Peyer's patch (tissue), 4 donors: ENCODE measurements around the gene SLC7A11. TPM values are rescaled to one million over a fixed set of nuclear protein-coding genes. Genes with fewer than 3 reads are reported as not detected.
"Not testable (repeated sequence)": the region's sequence is repeated elsewhere in the genome, so short reads cannot be mapped to it uniquely, and the experiment has no call there.

Experiments used
- DNase-seq, 3 donors: peaks; one replicate each; pipeline ENCODE4 v3.0.0-alpha.2; 2017 to 2019
- H3K27ac ChIP-seq, 4 donors: fragments of 200-600 bp; sonication (generic); one replicate each; pipeline ENCODE4 v1.5.1; 2016 to 2019
- H3K27me3 ChIP-seq, 2 donors: fragments of 200-600 bp; sonication (generic); one replicate each; pipeline ENCODE4 v1.5.1; 2019
- H3K36me3 ChIP-seq, 3 donors: fragments of 200-600 bp; sonication (generic); one replicate each; pipeline ENCODE4 v1.5.1; 2016 to 2019
- H3K4me1 ChIP-seq, 4 donors: fragments of 200-600 bp; sonication (generic); one replicate each; pipeline ENCODE4 v1.5.1; 2016 to 2019
- H3K4me3 ChIP-seq, 4 donors: fragments of 200-600 bp; sonication (generic); 1 replicate in 3 of 4; 2 replicates in 1 of 4; pipeline ENCODE4 v1.5.1; 2016 to 2019; ENCODE audit warnings: mild to moderate bottlenecking in 1 of 4
- H3K9me3 ChIP-seq, 4 donors: fragments of 200-600 bp; sonication (generic); one replicate each; pipeline ENCODE4 v1.5.1; 2016 to 2019; ENCODE audit warnings: mild to moderate bottlenecking in 1 of 4
- CTCF ChIP-seq, 6 experiments: fragments of 450-650 bp in 4 of 6; fragments of 200-600 bp in 2 of 6; sonication (generic) in 1 of 6; IDR thresholded peaks; one replicate each; pipeline ENCODE4 v1.5.1; 2017 to 2019; ENCODE audit warnings: antibody characterized with exemption in 6 of 6, mild to moderate bottlenecking in 3 of 6, moderate library complexity in 1 of 6
- POLR2A ChIP-seq, 2 donors: fragments of 450-650 bp; IDR thresholded peaks; one replicate each; pipeline ENCODE4 v1.5.1; 2017; ENCODE audit warnings: antibody characterized with exemption in 2 of 2, mild to moderate bottlenecking in 2 of 2, moderate library complexity in 2 of 2
- total RNA-seq, 4 donors: library from RNA; depleted of rRNA; stranded (reverse); fragments of >200 nt; gene quantifications; one replicate each; pipeline ENCODE4 v1.1.0, GENCODE V29; 2016

The SLC7A11 gene
- total RNA-seq, 4 donors from 2014 or later, result under 0.01 to 0.88 (median 0.64) TPM

GRCh38 chr4:138223231-138223910, 18.8 kb downstream of the SLC7A11 start:
- Histone ChIP-seq H3K27me3 (no peaks in the 10 kb centered on the region), H3K9me3 (no peaks in the 10 kb centered on the region), H3K27ac (no peak overlapping the region), H3K36me3 (no peaks in the 10 kb centered on the region), H3K4me1 (no peaks in the 10 kb centered on the region), H3K4me3 (no peak overlapping the region)
- TF ChIP-seq CTCF (IDR thresholded peaks at IDR 0.05), result no peak
- no peak for DNase-seq

- no peaks in the 10 kb centered on the region for H3K4me1 ChIP-seq
- no peak overlapping the region for H3K4me3 ChIP-seq
- no peak for DNase-seq
- TF ChIP-seq CTCF (IDR thresholded peaks at IDR 0.05) (no peak), POLR2A (IDR thresholded peaks at IDR 0.05) (no peak)
- no peaks in the 10 kb centered on the region for H3K27me3 ChIP-seq
- no peaks in the 10 kb centered on the region for H3K9me3 ChIP-seq
- H3K27ac ChIP-seq, result no peak overlapping the region
- no peaks in the 10 kb centered on the region for H3K36me3 ChIP-seq
Measured at GRCh38 chr4:138222046-138222445, 20.1 kb downstream of the SLC7A11 start.

- no peak for DNase-seq
- no peaks in the 10 kb centered on the region for H3K36me3 ChIP-seq
- no peak overlapping the region for H3K27ac ChIP-seq
- H3K4me1 ChIP-seq, result no peaks in the 10 kb centered on the region
- no peak for TF ChIP-seq POLR2A (IDR thresholded peaks at IDR 0.05)
- H3K9me3 ChIP-seq, result no peaks in the 10 kb centered on the region
- no peaks in the 10 kb centered on the region for H3K27me3 ChIP-seq
- no peak overlapping the region for H3K4me3 ChIP-seq
Measured at GRCh38 chr4:138218976-138219375, 23.2 kb downstream of the SLC7A11 start.

GRCh38 chr4:138217567-138217966, 24.6 kb downstream of the SLC7A11 start:
- no peak overlapping the region for H3K4me3 ChIP-seq
- no peaks in the 10 kb centered on the region for H3K4me1 ChIP-seq
- H3K27ac ChIP-seq, result no peak overlapping the region
- no peak for DNase-seq
- TF ChIP-seq POLR2A (IDR thresholded peaks at IDR 0.05) (no peak), CTCF (IDR thresholded peaks at IDR 0.05) (no peak)
- no peaks in the 10 kb centered on the region for H3K27me3 ChIP-seq
- H3K9me3 ChIP-seq, result no peaks in the 10 kb centered on the region
- no peaks in the 10 kb centered on the region for H3K36me3 ChIP-seq

- Histone ChIP-seq H3K4me3 (no peak overlapping the region), H3K27ac (no peak overlapping the region), H3K4me1 (no peaks in the 10 kb centered on the region), H3K9me3 (no peaks in the 10 kb centered on the region), H3K27me3 (no peaks in the 10 kb centered on the region), H3K36me3 (no peaks in the 10 kb centered on the region)
- DNase-seq, result no peak
- TF ChIP-seq CTCF (IDR thresholded peaks at IDR 0.05) (no peak), POLR2A (IDR thresholded peaks at IDR 0.05) (no peak)
Measured at GRCh38 chr4:138216272-138216867, 25.8 kb downstream of the SLC7A11 start.

- not testable (repeated sequence) for H3K4me3 ChIP-seq, H3K9me3 ChIP-seq, H3K4me1 ChIP-seq, DNase-seq, H3K27ac ChIP-seq, H3K27me3 ChIP-seq, H3K36me3 ChIP-seq
Measured at GRCh38 chr4:138210576-138210975, 31.6 kb downstream of the SLC7A11 start.
